SK-N-SH treated with all-trans-retinoic acid at 6 μM for 48 hours (cell line): ENCODE data around the gene ATP8A1.

Source experiments
- ATAC-seq: fragments of 200-7000 bp; cut with Tn5 transposase; 3 replicates; pipeline ENCODE4 v1.9.1; 2020; ENCODE audit warnings: mild to moderate bottlenecking, moderate library complexity
- ARNTL ChIP-seq: fragments of 450-650 bp; formaldehyde crosslinking; IDR thresholded peaks from 2 replicates; pipeline ENCODE4 v1.5.0; 2020; ENCODE audit warnings: low read depth, mild to moderate bottlenecking, moderate library complexity, borderline replicate concordance
- BACH2 ChIP-seq: fragments of 250-450 bp; sonication (Bioruptor Pico); IDR thresholded peaks from 2 replicates; pipeline ENCODE4 v1.9.0; 2021; ENCODE audit warnings: mild to moderate bottlenecking, borderline replicate concordance
- CSDC2 ChIP-seq: fragments of 250-450 bp; sonication (Bioruptor Pico); IDR thresholded peaks from 2 replicates; pipeline ENCODE4 v1.5.0; 2020; ENCODE audit warnings: mild to moderate bottlenecking, moderate library complexity
- ESRRG ChIP-seq: fragments of 250-450 bp; sonication (Bioruptor Pico); IDR thresholded peaks from 2 replicates; pipeline ENCODE4 v1.6.1; 2021; ENCODE audit warnings: mild to moderate bottlenecking
- GLIS3 ChIP-seq: fragments of 250-450 bp; sonication (Bioruptor Pico); IDR thresholded peaks from 2 replicates; pipeline ENCODE4 v1.5.0; 2020; ENCODE audit warnings: mild to moderate bottlenecking, moderate library complexity
- ISL1 ChIP-seq: fragments of 250-450 bp; sonication (Bioruptor Pico); IDR thresholded peaks from 2 replicates; pipeline ENCODE4 v2.1.2; 2022; ENCODE audit warnings: mild to moderate bottlenecking, moderate library complexity
- OSR1 ChIP-seq: fragments of 250-450 bp; sonication (Bioruptor Pico); IDR thresholded peaks from 2 replicates; pipeline ENCODE4 v1.8.0; 2022; ENCODE audit warnings: moderate library complexity, mild to moderate bottlenecking, inconsistent platforms
- PPARA ChIP-seq: fragments of 250-450 bp; sonication (Bioruptor Pico); IDR thresholded peaks from 2 replicates; pipeline ENCODE4 v1.5.0; 2020; ENCODE audit warnings: mild to moderate bottlenecking, borderline replicate concordance
- RARB ChIP-seq: fragments of 250-450 bp; sonication (Bioruptor Pico); IDR thresholded peaks from 2 replicates; pipeline ENCODE4 v1.8.0; 2021; ENCODE audit warnings: mild to moderate bottlenecking, moderate library complexity
- SNAI2 ChIP-seq: fragments of 250-450 bp; sonication (Bioruptor Pico); IDR thresholded peaks from 2 replicates; pipeline ENCODE4 v1.5.0; 2020; ENCODE audit warnings: mild to moderate bottlenecking, moderate library complexity
- TOX ChIP-seq: fragments of 250-450 bp; sonication (Bioruptor Pico); IDR thresholded peaks from 2 replicates; pipeline ENCODE4 v1.8.0; 2021; ENCODE audit warnings: mild to moderate bottlenecking, moderate library complexity, borderline replicate concordance
- ZFP3 ChIP-seq: fragments of 250-450 bp; sonication (Bioruptor Pico); IDR thresholded peaks from 2 replicates; pipeline ENCODE4 v1.5.0; 2020; ENCODE audit warnings: mild to moderate bottlenecking, moderate library complexity
- ZNF565 ChIP-seq: fragments of 450-650 bp; formaldehyde crosslinking; conservative IDR thresholded peaks from 2 replicates; pipeline ENCODE4 v1.5.0; 2020; ENCODE audit warnings: low read depth, mild to moderate bottlenecking, moderate library complexity
- ZNF70 ChIP-seq: fragments of 450-650 bp; formaldehyde crosslinking; IDR thresholded peaks from 2 replicates; pipeline ENCODE4 v1.5.0; 2020; ENCODE audit warnings: mild to moderate bottlenecking, moderate library complexity
- ZNF8 ChIP-seq: fragments of 450-650 bp; formaldehyde crosslinking; IDR thresholded peaks from 2 replicates; pipeline ENCODE4 v1.5.0; 2020; ENCODE audit warnings: mild to moderate bottlenecking, moderate library complexity
- TF ChIP-seq, protein P1 (sequence below): fragments of 250-450 bp; sonication (Bioruptor Pico); IDR thresholded peaks from 2 replicates; pipeline ENCODE4 v1.8.0; 2020; ENCODE audit warnings: mild to moderate bottlenecking, moderate library complexity, borderline replicate concordance
- TF ChIP-seq, protein P2 (sequence below): fragments of 250-450 bp; sonication (Bioruptor Pico); IDR thresholded peaks from 2 replicates; pipeline ENCODE4 v1.8.0; 2021; ENCODE audit warnings: low read depth, mild to moderate bottlenecking, moderate library complexity, borderline replicate concordance
- TF ChIP-seq, protein P3 (sequence below): fragments of 250-450 bp; sonication (Bioruptor Pico); IDR thresholded peaks from 2 replicates; pipeline ENCODE4 v1.5.0; 2020; ENCODE audit warnings: mild to moderate bottlenecking, moderate library complexity
- TF ChIP-seq, protein P4 (sequence below): fragments of 250-450 bp; sonication (Bioruptor Pico); IDR thresholded peaks from 2 replicates; pipeline ENCODE4 v1.5.1; 2020; ENCODE audit warnings: low read depth, mild to moderate bottlenecking, moderate library complexity

ATP8A1 gene

DNA sequence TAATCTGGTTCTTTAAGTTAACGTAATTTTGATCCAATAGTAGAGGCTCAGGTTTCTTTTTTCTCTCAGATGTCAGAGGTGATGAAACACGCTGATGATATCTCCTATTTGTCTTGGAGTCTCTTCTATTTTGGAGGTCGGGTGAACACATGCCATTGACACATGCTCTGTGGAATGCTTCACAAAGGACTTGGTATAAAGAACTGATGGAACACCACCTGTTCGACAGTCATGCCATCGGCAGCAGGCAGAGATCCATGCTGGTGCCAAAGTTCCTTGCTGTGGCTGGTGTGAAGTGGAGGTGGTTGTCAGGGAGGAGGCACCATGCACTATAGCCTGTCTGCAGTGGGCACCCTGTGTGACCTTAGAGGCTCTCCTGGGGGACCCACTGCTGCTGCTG is 94.9 kb downstream of the ATP8A1 start:
- TF ChIP-seq, protein P1, sequence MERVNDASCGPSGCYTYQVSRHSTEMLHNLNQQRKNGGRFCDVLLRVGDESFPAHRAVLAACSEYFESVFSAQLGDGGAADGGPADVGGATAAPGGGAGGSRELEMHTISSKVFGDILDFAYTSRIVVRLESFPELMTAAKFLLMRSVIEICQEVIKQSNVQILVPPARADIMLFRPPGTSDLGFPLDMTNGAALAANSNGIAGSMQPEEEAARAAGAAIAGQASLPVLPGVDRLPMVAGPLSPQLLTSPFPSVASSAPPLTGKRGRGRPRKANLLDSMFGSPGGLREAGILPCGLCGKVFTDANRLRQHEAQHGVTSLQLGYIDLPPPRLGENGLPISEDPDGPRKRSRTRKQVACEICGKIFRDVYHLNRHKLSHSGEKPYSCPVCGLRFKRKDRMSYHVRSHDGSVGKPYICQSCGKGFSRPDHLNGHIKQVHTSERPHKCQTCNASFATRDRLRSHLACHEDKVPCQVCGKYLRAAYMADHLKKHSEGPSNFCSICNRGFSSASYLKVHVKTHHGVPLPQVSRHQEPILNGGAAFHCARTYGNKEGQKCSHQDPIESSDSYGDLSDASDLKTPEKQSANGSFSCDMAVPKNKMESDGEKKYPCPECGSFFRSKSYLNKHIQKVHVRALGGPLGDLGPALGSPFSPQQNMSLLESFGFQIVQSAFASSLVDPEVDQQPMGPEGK (CRISPR knock-in tag), result no peak
- TF ChIP-seq ESRRG (CRISPR knock-in tag) (no peak), PPARA (CRISPR knock-in tag) (no peak), GLIS3 (CRISPR knock-in tag) (no peak), TOX (CRISPR knock-in tag) (no peak)
- TF ChIP-seq, protein P2, sequence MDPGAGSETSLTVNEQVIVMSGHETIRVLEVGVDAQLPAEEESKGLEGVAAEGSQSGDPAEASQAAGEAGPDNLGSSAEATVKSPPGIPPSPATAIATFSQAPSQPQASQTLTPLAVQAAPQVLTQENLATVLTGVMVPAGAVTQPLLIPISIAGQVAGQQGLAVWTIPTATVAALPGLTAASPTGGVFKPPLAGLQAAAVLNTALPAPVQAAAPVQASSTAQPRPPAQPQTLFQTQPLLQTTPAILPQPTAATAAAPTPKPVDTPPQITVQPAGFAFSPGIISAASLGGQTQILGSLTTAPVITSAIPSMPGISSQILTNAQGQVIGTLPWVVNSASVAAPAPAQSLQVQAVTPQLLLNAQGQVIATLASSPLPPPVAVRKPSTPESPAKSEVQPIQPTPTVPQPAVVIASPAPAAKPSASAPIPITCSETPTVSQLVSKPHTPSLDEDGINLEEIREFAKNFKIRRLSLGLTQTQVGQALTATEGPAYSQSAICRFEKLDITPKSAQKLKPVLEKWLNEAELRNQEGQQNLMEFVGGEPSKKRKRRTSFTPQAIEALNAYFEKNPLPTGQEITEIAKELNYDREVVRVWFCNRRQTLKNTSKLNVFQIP (CRISPR knock-in tag), result no peak
- TF ChIP-seq, protein P3, sequence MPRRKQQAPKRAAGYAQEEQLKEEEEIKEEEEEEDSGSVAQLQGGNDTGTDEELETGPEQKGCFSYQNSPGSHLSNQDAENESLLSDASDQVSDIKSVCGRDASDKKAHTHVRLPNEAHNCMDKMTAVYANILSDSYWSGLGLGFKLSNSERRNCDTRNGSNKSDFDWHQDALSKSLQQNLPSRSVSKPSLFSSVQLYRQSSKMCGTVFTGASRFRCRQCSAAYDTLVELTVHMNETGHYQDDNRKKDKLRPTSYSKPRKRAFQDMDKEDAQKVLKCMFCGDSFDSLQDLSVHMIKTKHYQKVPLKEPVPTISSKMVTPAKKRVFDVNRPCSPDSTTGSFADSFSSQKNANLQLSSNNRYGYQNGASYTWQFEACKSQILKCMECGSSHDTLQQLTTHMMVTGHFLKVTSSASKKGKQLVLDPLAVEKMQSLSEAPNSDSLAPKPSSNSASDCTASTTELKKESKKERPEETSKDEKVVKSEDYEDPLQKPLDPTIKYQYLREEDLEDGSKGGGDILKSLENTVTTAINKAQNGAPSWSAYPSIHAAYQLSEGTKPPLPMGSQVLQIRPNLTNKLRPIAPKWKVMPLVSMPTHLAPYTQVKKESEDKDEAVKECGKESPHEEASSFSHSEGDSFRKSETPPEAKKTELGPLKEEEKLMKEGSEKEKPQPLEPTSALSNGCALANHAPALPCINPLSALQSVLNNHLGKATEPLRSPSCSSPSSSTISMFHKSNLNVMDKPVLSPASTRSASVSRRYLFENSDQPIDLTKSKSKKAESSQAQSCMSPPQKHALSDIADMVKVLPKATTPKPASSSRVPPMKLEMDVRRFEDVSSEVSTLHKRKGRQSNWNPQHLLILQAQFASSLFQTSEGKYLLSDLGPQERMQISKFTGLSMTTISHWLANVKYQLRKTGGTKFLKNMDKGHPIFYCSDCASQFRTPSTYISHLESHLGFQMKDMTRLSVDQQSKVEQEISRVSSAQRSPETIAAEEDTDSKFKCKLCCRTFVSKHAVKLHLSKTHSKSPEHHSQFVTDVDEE (CRISPR knock-in tag), result no peak
- no peak for ATAC-seq

DNA sequence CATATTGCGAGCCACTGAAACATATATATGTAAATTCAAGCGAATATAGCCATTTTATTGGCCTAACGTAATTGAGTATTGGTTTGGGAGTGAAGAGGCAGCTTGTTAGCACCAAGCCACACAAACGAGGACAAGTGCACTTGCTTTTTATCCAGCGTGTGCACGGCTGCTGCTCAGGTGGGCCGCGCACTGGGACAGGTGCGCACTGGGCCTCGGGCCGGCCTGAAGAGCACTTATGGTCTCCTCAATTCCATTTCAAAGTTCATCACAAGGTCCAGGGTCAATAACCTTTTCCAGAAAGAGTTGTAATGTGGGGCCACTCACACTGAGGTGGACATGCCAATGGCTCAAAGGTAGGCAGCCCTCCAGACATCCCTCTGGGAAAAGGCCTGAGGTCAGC is 95.9 kb downstream of the ATP8A1 start:
- ATAC-seq, result no peak
- TF ChIP-seq TOX (CRISPR knock-in tag) (no peak), ZNF565 (CRISPR knock-in tag) (no peak)

DNA sequence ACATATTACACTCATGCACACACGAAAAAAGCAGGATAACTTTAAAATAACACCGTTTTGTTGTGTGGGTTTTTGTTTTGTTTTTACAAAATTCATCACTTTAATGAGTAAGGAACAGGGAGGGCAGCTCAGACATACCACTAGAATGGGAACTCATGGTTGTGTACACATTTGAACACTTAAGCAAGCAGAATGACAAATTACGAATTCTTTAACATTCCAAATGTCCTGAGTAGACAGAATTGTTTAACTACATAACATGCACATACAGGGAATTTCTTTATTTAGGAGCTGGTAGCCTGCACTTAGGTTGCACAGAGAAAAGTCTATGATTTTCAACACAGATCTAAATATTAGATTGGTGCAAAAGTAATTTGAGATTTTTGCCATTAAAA is 96.4 kb downstream of the ATP8A1 start:
- ATAC-seq, result no peak
- TF ChIP-seq OSR1 (CRISPR knock-in tag) (no peak), CSDC2 (CRISPR knock-in tag) (no peak), SNAI2 (CRISPR knock-in tag) (no peak), ISL1 (no peak), RARB (CRISPR knock-in tag) (no peak), ZNF70 (no peak), ESRRG (CRISPR knock-in tag) (no peak), BACH2 (CRISPR knock-in tag) (no peak), ZNF565 (CRISPR knock-in tag) (no peak), ARNTL (CRISPR knock-in tag) (no peak), ZNF8 (CRISPR knock-in tag) (no peak), TOX (CRISPR knock-in tag) (no peak), GLIS3 (CRISPR knock-in tag) (no peak), ZFP3 (no peak)
- TF ChIP-seq, protein P4, sequence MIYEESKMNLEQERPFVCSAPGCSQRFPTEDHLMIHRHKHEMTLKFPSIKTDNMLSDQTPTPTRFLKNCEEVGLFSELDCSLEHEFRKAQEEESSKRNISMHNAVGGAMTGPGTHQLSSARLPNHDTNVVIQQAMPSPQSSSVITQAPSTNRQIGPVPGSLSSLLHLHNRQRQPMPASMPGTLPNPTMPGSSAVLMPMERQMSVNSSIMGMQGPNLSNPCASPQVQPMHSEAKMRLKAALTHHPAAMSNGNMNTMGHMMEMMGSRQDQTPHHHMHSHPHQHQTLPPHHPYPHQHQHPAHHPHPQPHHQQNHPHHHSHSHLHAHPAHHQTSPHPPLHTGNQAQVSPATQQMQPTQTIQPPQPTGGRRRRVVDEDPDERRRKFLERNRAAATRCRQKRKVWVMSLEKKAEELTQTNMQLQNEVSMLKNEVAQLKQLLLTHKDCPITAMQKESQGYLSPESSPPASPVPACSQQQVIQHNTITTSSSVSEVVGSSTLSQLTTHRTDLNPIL (CRISPR knock-in tag), result no peak
- TF ChIP-seq, protein P1 (CRISPR knock-in tag), result no peak
- TF ChIP-seq, protein P2 (CRISPR knock-in tag), result no peak
- TF ChIP-seq, all 23 proteins: peak for 0
